ENCODE data around the gene MYH3. TPM values are rescaled to one million over a fixed set of nuclear protein-coding genes. Genes with fewer than 3 reads are reported as not detected.

MYH3 gene
- total and polyA plus RNA-seq, 10 donors = 2.2 to 9.0 (median 4.9) TPM

DNA sequence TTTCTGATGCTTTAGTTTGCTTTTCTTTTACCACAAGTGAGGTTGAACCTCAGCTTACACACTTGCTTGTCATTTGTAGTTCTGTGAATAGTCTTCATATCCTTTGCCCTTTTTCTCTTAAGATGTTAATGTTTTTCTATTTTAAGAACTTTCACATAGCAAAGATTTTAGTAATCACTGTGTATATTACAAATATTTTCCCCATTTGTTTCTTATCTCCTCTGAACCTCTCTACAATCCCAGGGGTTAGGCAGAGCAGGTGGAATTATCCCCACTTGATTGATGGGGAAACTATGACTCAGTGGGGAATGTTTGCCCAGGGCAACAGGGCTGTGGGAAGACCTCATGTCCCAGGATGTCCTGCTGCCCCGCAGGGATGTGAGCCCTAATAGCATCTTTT is 11.7 kb upstream of the MYH3 start:
- 77 to 100% (median 95%) methylated on average over 1 of the region's 1 CpG for WGBS, 5 donors
- intact Hi-C loops (cut with DNase I; ENCODE audit: low total_unique reads) = no loop called here
- H3K27me3 ChIP-seq (replicated peaks in 1 of 7) = no peaks in the 10 kb centered on the region
- no peaks in the 10 kb centered on the region for H3K4me1 ChIP-seq
- no peaks in the 10 kb centered on the region for H3K9me3 ChIP-seq
- H3K36me3 ChIP-seq = peaks cover 0 to 15% (median 0%) of the 10 kb centered on the region in 6 donors
- no peak overlapping the region for H3K27ac ChIP-seq
- TF ChIP-seq POLR2A (IDR thresholded peaks at IDR 0.05) (no peak), POLR2AphosphoS5 (IDR thresholded peaks at IDR 0.05) (no peak)
- TF ChIP-seq, protein P1, sequence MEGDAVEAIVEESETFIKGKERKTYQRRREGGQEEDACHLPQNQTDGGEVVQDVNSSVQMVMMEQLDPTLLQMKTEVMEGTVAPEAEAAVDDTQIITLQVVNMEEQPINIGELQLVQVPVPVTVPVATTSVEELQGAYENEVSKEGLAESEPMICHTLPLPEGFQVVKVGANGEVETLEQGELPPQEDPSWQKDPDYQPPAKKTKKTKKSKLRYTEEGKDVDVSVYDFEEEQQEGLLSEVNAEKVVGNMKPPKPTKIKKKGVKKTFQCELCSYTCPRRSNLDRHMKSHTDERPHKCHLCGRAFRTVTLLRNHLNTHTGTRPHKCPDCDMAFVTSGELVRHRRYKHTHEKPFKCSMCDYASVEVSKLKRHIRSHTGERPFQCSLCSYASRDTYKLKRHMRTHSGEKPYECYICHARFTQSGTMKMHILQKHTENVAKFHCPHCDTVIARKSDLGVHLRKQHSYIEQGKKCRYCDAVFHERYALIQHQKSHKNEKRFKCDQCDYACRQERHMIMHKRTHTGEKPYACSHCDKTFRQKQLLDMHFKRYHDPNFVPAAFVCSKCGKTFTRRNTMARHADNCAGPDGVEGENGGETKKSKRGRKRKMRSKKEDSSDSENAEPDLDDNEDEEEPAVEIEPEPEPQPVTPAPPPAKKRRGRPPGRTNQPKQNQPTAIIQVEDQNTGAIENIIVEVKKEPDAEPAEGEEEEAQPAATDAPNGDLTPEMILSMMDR (IDR thresholded peaks at IDR 0.05 in 8 of 11, conservative IDR thresholded peaks at IDR 0.05 in 3 of 11) = no peak
- no peak for DNase-seq
- no peak overlapping the region for H3K4me3 ChIP-seq

DNA sequence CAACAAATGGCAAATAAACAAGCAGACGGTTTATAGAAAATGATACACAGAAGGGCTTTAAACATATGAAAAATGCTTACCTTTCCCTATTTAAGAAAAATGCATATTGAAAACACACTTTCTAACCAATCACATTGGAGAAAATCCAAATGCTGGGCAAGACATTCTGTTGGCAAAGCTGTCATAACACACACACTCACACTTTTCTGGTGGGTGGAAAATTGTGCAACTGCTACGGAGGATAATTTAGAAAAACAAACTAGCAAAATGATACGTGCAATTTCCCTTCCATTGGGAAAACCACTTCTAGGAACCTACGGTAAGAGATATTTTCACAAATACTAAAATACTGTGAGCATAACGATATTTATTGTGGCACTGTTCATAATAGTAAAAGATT is 9.8 kb upstream of the MYH3 start:
- Histone ChIP-seq H3K36me3 (peaks cover 0 to 15% (median 0%) of the 10 kb centered on the region in 6 donors), H3K27ac (no peak overlapping the region), H3K4me3 (no peak overlapping the region), H3K9me3 (no peaks in the 10 kb centered on the region), H3K27me3 (replicated peaks in 1 of 7) (no peaks in the 10 kb centered on the region), H3K4me1 (no peaks in the 10 kb centered on the region)
- TF ChIP-seq, protein P1 (IDR thresholded peaks at IDR 0.05 in 8 of 11, conservative IDR thresholded peaks at IDR 0.05 in 3 of 11) = no peak
- TF ChIP-seq POLR2AphosphoS5 (IDR thresholded peaks at IDR 0.05) (no peak), POLR2A (IDR thresholded peaks at IDR 0.05) (no peak)
- 70 to 93% (median 81%) methylated on average over 5 of the region's 5 CpGs for WGBS, 5 donors
- intact Hi-C loops (cut with DNase I; ENCODE audit: low total_unique reads) = no loop called here
- no peak for DNase-seq

DNA sequence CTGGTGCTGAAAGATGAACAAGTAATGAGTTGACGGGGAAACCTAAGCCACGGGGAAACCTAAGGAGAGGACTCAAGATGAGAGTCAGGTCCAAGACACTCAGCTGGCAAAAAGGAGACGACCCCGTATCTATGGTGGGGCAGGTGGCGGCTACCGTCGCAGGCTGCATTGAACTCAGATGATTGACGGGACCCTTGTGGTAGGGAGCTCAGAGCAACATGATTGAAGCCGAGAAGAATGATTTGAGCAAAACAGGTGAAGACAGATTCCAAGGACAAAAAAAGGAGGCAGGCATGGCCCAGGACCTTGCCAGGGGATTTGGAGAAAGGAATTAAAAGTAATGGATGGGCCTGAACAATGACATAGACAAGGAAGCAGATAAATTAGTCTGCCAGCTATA is 7.5 kb upstream of the MYH3 start:
- intact Hi-C loops (cut with DNase I; ENCODE audit: low total_unique reads) = no loop called here
- Histone ChIP-seq H3K4me3 (no peak overlapping the region), H3K36me3 (peaks cover 0 to 37% (median 4%) of the 10 kb centered on the region in 6 donors), H3K27ac (no peak overlapping the region), H3K9me3 (no peaks in the 10 kb centered on the region), H3K27me3 (replicated peaks in 1 of 7) (no peaks in the 10 kb centered on the region), H3K4me1 (no peaks in the 10 kb centered on the region)
- WGBS, 5 donors = 91 to 96% (median 95%) methylated on average over 9 of the region's 9 CpGs
- DNase-seq = no peak
- no peak for TF ChIP-seq POLR2AphosphoS5 (IDR thresholded peaks at IDR 0.05)
- no peak for TF ChIP-seq POLR2A (IDR thresholded peaks at IDR 0.05)
- TF ChIP-seq, protein P1 (IDR thresholded peaks at IDR 0.05 in 8 of 11, conservative IDR thresholded peaks at IDR 0.05 in 3 of 11) = no peak

DNA sequence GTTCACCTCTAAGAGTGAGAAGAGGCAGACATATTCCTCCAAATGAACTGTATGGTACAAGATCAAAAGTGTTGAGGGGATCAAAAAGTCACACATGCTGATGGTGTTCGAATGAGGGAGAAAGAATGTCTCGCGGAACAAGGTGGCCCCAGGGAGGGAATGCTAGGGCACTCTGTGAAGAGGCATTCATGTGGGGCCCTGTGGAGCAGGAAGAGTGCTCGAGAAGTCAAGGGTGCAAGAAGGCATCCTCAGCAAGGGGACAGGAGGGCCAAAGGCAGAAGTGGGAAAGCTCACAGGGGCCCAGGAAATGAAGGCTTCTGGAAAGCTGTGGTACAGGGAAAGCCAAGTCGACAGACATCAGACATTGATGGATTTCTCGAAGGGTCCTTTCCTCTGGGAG is 6.1 kb upstream of the MYH3 start:
- no peak for DNase-seq
- intact Hi-C loops (cut with DNase I; ENCODE audit: low total_unique reads) = no loop called here
- TF ChIP-seq POLR2A (IDR thresholded peaks at IDR 0.05) (no peak), POLR2AphosphoS5 (IDR thresholded peaks at IDR 0.05) (no peak)
- TF ChIP-seq, protein P1 (IDR thresholded peaks at IDR 0.05 in 8 of 11, conservative IDR thresholded peaks at IDR 0.05 in 3 of 11) = no peak
- Histone ChIP-seq H3K27ac (no peak overlapping the region), H3K27me3 (replicated peaks in 1 of 7) (no peaks in the 10 kb centered on the region), H3K36me3 (peaks cover 0 to 51% (median 5%) of the 10 kb centered on the region in 6 donors), H3K4me3 (no peak overlapping the region), H3K9me3 (no peaks in the 10 kb centered on the region), H3K4me1 (no peaks in the 10 kb centered on the region)
- 83 to 95% (median 90%) methylated on average over 6 of the region's 6 CpGs for WGBS, 5 donors

All from spleen (tissue), 11 donors.